ENCODE results near the gene TRIM72. TPM values are rescaled to one million over a fixed set of nuclear protein-coding genes. Genes with fewer than 3 reads are reported as not detected.
A peak's percentile ranks its signal among the peaks of the same experiment; 100 is the strongest.
"Not testable (repeated sequence)": the region's sequence is repeated elsewhere in the genome, so short reads cannot be mapped to it uniquely, and the experiment has no call there.

The TRIM72 gene
- total RNA-seq, 6 experiments from 2014 or later = 0.06 TPM; not detected in 5

DNA sequence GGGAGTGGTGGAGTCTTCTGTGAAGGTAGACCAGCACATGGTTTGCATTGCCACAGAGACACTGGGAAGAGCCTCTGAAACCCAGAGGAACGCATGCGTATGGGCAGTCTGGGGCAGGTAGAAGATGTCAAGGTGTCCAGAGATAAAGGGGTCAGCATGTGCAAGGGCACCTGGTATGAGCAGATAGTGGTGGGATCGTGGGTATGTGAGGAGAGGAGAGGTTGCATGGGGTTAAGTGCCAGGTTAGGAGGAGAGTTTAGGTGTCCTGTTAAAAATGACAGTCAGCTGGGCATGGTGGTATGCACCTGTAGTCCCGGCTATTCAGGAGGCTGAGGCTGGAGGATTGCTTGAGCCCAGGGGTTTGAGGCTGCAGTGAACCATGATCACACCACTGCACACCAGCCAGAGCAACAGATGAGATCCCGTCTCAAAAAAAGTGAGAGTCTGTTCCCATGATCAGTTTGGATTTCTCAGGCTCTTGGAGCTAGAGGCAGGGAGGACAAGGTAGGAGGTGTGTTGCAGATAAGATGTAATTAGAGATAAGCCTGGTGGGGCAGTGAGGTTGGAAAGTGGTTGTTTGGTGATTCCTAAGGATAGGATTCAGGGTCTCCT, 14.4 kb upstream of the TRIM72 start:
- intact Hi-C loops (cut with DNase I) = no loop called here
- 86% methylated on average over 4 of the region's 5 CpGs for WGBS (ENCODE audit: insufficient coverage, low coverage, low lambda C conversion rate, missing lambda C conversion rate)

DNA sequence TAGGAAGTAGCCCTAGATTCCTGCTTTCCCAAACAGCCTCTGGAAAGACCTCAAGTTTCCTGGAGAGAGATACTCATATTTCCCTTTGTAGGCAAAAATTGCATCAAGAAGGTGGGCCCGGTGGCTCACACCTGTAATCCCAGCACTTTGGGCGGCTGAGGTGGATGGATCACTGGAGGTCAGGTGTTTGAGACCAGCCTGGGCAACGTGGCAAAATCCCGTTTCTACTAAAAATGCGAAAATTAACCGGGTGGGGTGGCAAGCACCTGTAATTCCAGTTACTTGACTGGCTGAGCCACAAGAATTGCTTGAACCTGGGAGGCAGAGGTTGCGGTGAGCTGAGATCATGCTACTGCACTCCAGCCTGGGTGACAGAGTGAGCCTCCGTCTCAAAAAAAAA, 13.8 kb upstream of the TRIM72 start:
- DNase-seq; H3K27ac ChIP-seq; H3K36me3 ChIP-seq; H3K4me3 ChIP-seq; ATAC-seq; H3K9me3 ChIP-seq; intact Hi-C loops (cut with DNase I); H3K27me3 ChIP-seq: not testable (repeated sequence)
- 86% methylated on average over 8 of the region's 8 CpGs for WGBS (ENCODE audit: insufficient coverage, low coverage, low lambda C conversion rate, missing lambda C conversion rate)
- H3K4me1 ChIP-seq = peaks cover 0 to 17% (median 0%) of the 10 kb centered on the region in 4 donors

More for the DNA sequence above, 14.4 kb upstream of the TRIM72 start:
- no peak for TF ChIP-seq POLR2A (IDR thresholded peaks at IDR 0.05)
- TF ChIP-seq, protein P1, sequence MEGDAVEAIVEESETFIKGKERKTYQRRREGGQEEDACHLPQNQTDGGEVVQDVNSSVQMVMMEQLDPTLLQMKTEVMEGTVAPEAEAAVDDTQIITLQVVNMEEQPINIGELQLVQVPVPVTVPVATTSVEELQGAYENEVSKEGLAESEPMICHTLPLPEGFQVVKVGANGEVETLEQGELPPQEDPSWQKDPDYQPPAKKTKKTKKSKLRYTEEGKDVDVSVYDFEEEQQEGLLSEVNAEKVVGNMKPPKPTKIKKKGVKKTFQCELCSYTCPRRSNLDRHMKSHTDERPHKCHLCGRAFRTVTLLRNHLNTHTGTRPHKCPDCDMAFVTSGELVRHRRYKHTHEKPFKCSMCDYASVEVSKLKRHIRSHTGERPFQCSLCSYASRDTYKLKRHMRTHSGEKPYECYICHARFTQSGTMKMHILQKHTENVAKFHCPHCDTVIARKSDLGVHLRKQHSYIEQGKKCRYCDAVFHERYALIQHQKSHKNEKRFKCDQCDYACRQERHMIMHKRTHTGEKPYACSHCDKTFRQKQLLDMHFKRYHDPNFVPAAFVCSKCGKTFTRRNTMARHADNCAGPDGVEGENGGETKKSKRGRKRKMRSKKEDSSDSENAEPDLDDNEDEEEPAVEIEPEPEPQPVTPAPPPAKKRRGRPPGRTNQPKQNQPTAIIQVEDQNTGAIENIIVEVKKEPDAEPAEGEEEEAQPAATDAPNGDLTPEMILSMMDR (IDR thresholded peaks at IDR 0.05) = no peak
- Histone ChIP-seq H3K36me3 (peaks cover 0 to 8% (median 2%) of the 10 kb centered on the region in 4 donors), H3K27me3 (no peaks in the 10 kb centered on the region), H3K9me3 (no peaks in the 10 kb centered on the region), H3K4me3 (no peak overlapping the region), H3K27ac (no peak overlapping the region), H3K4me1 (peaks cover 0 to 17% (median 0%) of the 10 kb centered on the region in 4 donors)
- no peak for ATAC-seq
- DNase-seq = no peak

- no peaks in the 10 kb centered on the region for H3K36me3 ChIP-seq
- DNase-seq (no peak), ATAC-seq (peak; percentile 10 to 29 (median 23))
- H3K27ac ChIP-seq = no peak overlapping the region
- intact Hi-C loops (cut with DNase I) = no loop called here
- no peaks in the 10 kb centered on the region for H3K27me3 ChIP-seq
- 29% methylated on average over 6 of the region's 8 CpGs for WGBS (ENCODE audit: insufficient coverage, low coverage, low lambda C conversion rate, missing lambda C conversion rate)
- H3K4me3 ChIP-seq = peak overlapping the region in 1 of 3 donors; percentile 68
- no peaks in the 10 kb centered on the region for H3K9me3 ChIP-seq
- TF ChIP-seq, protein P1 (IDR thresholded peaks at IDR 0.05) = peak in 1 of 4 donors; percentile 8
- no peak for TF ChIP-seq POLR2A (IDR thresholded peaks at IDR 0.05)
- H3K4me1 ChIP-seq = peaks cover 0 to 17% (median 0%) of the 10 kb centered on the region in 4 donors
These were observed 12.9 kb upstream of the TRIM72 start for GRCh38 chr16:31200821-31201568.

DNA sequence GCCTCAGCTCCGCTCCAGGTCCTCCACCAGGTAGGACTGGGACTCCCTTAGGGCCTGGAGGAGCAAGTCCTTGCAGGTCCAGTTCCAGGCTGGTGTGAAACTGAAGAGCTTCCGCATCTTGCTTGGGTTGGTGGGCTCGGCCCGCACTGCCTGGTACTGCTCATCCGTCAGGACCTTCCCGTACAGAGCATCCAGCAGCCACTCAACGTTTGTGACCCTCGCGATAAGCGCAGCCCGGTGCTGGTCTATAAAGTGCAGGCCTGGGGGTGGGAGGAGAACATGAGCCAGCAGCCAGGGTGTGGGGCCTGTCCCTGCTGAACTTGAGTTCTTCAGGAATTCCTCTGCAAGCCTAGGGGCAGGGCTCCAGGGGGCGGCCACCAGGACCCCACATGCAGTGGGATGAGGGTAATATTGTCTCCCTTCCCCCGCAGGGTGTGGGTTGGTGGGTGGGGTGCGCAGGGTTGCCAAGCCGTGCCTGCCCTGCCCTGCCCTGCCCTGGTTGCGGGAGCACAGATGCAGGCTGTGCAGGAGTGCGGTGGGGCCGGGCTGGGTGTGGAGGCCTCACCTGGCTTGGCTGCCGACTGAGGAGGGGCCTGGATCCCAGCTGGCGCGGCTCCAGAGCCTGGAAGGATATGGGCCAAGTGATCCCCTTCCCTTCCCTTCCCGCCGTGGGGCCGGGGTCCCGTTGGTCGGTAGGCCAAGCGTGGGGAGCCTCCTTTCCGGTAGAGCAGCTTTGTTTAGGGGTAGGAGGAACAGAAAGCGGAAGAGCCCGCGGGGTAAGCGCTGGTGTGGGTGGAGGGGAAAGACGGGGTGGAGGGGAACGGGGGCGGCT, 12.1 kb upstream of the TRIM72 start:
- no peak for TF ChIP-seq POLR2A (IDR thresholded peaks at IDR 0.05)
- TF ChIP-seq, protein P1 (IDR thresholded peaks at IDR 0.05) = no peak
- 7% methylated on average over 6 of the region's 35 CpGs for WGBS (ENCODE audit: insufficient coverage, low coverage, low lambda C conversion rate, missing lambda C conversion rate)
- Histone ChIP-seq H3K27ac (peak overlapping the region in 2 of 3 donors; percentile 49 to 60), H3K36me3 (no peaks in the 10 kb centered on the region), H3K4me3 (peak overlapping the region; percentile 57 to 77 (median 68)), H3K27me3 (no peaks in the 10 kb centered on the region), H3K9me3 (no peaks in the 10 kb centered on the region), H3K4me1 (peaks cover 0 to 17% (median 0%) of the 10 kb centered on the region in 4 donors)
- intact Hi-C loops (cut with DNase I) = no loop called here
- DNase-seq (peak; percentile 47 to 65 (median 56)), ATAC-seq (peak; percentile 62 to 76 (median 66))
